Neural progenitor cell (in vitro differentiated cells): Measurements from ENCODE around the gene MED10.

ENCODE experiments used
- CTCF ChIP-seq: fragments of 200-600 bp; sonication (generic); IDR thresholded peaks from 2 replicates; pipeline ENCODE4 v1.5.1; 2017; ENCODE audit warnings: antibody characterized with exemption, mild to moderate bottlenecking
- EZH2 ChIP-seq: fragments of 200-600 bp; sonication (generic); IDR thresholded peaks from 2 replicates; pipeline ENCODE4 v1.6.1; 2017; ENCODE audit warnings: antibody characterized with exemption, mild to moderate bottlenecking, moderate library complexity

- TF ChIP-seq CTCF (no peak), EZH2 (no peak)
These were observed 20.4 kb upstream of the MED10 start for GRCh38 chr5:6398570-6399230.
